Retinal pigment epithelial cell (primary cell): Measurements from ENCODE around the gene SPACA4.

Experiments used
- DNase-seq: peaks from one replicate; pipeline ENCODE4 v3.0.0-alpha.2; 2010; ENCODE audit warnings: low read depth
- H3K4me3 ChIP-seq: 2 replicates; pipeline ENCODE4 v1.5.1; 2011; ENCODE audit warnings: mild to moderate bottlenecking, low read length, control low read depth, moderate library complexity
- TF ChIP-seq, protein P1 (sequence below): conservative IDR thresholded peaks from 2 replicates; pipeline ENCODE4 v1.5.1; 2011; ENCODE audit warnings: low read depth, low read length, control low read depth, inconsistent platforms

Gene SPACA4, protein sequence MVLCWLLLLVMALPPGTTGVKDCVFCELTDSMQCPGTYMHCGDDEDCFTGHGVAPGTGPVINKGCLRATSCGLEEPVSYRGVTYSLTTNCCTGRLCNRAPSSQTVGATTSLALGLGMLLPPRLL

GRCh38 chr19:48606463-48607358 is at the start of gene SPACA4:
TSS of gene SPACA4 (plus strand) at chr19:48606742. CDS start at chr19:48606979, 237 bp downstream.
- no peak for DNase-seq
- H3K4me3 ChIP-seq: no peak within 1 kb of the TSS
- TF ChIP-seq, protein P1, sequence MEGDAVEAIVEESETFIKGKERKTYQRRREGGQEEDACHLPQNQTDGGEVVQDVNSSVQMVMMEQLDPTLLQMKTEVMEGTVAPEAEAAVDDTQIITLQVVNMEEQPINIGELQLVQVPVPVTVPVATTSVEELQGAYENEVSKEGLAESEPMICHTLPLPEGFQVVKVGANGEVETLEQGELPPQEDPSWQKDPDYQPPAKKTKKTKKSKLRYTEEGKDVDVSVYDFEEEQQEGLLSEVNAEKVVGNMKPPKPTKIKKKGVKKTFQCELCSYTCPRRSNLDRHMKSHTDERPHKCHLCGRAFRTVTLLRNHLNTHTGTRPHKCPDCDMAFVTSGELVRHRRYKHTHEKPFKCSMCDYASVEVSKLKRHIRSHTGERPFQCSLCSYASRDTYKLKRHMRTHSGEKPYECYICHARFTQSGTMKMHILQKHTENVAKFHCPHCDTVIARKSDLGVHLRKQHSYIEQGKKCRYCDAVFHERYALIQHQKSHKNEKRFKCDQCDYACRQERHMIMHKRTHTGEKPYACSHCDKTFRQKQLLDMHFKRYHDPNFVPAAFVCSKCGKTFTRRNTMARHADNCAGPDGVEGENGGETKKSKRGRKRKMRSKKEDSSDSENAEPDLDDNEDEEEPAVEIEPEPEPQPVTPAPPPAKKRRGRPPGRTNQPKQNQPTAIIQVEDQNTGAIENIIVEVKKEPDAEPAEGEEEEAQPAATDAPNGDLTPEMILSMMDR: no peak

DNA sequence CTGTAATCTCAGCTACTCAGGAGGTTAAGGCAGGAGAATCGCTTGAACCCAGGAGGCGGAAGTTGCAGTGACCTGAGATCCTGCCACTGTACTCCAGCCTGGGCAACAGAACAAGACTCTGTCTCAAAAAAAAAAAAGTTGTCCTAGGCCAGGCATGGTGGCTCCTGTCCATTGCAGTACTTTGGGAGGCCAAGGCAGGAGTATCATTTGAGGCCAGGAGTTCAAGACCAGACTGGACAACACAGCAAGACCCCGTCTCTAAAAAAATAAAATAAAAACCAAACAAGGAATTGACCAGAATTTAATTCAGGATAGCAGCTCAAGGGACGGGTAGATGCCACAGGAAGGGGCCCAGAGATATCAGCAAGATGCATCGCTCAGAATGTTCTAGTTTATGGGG is 49.7 kb upstream of the SPACA4 start:
- DNase-seq: no peak
- H3K4me3 ChIP-seq: no peak overlapping the region
- TF ChIP-seq, protein P1: no peak

DNA sequence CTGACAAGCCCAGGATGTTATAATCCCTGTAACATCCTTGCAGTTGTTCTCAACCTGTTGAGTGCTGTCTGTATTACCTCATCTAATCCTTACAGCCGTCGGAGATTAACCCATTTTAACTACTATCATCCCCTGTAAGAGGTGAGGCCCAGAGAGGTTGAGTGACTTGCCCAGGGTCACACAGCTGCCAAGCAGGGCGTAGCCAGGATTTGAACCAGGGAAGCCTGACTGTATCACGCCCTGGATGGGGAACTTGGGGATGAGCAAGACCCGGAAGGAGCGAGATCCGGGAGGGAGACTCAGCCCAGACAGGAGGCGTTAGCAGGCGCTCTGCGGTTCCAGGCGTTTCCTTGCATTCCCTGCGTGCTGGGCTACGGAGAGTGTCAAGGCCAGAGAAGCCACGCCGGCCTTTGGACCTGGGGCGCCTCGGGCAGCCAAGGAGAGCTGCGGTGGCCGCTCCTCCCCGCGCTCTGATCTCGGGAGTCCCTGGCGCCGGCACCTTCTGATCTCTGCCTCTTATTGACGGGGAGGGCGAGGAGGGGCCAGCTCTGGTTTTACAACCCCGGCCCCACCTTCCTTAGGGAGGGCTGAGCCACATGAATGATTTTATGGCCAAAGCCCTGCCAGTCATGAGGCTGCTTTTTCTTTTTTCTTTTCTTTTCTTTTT is 48.4 kb upstream of the SPACA4 start:
- TF ChIP-seq, protein P1: no peak
- no peak for DNase-seq
- peak overlapping the region; percentile 19 for H3K4me3 ChIP-seq

GRCh38 chr19:48560095-48560530 is 46.4 kb upstream of the SPACA4 start:
- no peak overlapping the region for H3K4me3 ChIP-seq
- no peak for DNase-seq
- TF ChIP-seq, protein P1: no peak

GRCh38 chr19:48561412-48561811 is 45.1 kb upstream of the SPACA4 start:
- TF ChIP-seq, protein P1: no peak

DNA sequence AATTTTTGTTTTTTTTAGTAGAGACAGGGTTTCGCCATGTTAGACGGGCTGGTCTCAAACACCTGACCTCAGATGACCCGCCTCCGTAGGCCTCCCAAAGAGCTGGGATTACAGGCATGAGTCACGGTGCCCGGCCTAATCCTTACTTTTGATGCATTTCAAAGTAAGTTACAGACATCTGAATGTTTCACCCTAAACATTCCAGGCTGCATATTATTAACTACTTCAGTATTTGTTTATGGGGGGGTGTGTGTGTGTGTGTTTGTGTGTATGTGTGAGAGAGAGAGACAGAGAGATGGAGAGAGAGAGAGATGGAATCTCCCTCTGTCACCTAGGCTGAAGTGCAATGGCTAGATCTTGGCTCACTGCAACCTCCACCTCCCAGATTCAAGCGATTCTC is 41.5 kb upstream of the SPACA4 start:
- no peak overlapping the region for H3K4me3 ChIP-seq
- peak; percentile 88 for DNase-seq
- TF ChIP-seq, protein P1: no peak

More at GRCh38 chr19:48561412-48561811, 45.1 kb upstream of the SPACA4 start:
- no peak for DNase-seq
- no peak overlapping the region for H3K4me3 ChIP-seq
